C4-2B (cell line): ENCODE results near the gene NKD1.

Experiments used
- CTCF ChIP-seq: fragments of 450-650 bp; conservative IDR thresholded peaks from 2 replicates; pipeline ENCODE4 v1.5.1; 2017; ENCODE audit warnings: mild to moderate bottlenecking
- ZFX ChIP-seq: fragments of 450-650 bp; IDR thresholded peaks from 2 replicates; pipeline ENCODE4 v1.6.1; 2017

DNA sequence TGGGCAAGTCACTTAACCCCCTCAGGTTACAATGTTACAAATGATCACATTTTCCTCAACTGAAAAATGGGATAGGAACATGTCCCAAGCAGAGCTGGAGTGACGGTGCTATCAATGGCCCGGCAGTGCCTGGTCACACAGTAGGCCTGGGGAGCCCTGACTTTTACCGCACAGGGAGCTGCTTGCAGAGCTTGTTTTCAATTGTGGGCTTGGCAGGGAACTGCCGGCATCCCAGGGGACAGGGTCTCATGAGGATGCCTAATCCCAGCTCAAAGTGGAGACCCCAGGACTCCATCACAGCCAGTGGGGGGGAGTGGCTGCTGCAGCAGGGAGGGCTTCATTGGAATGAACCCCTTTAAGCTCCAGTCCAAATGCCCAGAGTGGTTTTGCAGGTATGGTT is 121.5 kb downstream of the NKD1 start:
- TF ChIP-seq ZFX (no peak), CTCF (no peak)
